GM12878 (cell line): ENCODE data around the gene OVOL3. TPM values are rescaled to one million over a fixed set of nuclear protein-coding genes. Genes with fewer than 3 reads are reported as not detected.
A peak's percentile ranks its signal among the peaks of the same experiment; 100 is the strongest.

Experiments used
- ATAC-seq: fragments of 200-7000 bp; cut with Tn5 transposase; 3 replicates; pipeline ENCODE4 v1.9.1; 2020; ENCODE audit warnings: mild to moderate bottlenecking, moderate library complexity
- BruUV-seq: library from RNA; stranded (reverse); fragments of 400-500 nt; replicated peaks from 2 replicates; lab custom pipeline; 2021; lab: Mats Ljungman, UMichigan
- CTCF ChIA-PET: fragments of 300-600 bp; sonication (Branson Sonifier 250); formaldehyde crosslinking; extraction: SDS; loops from one replicate; lab custom pipeline; 2021; ENCODE audit warnings: inconsistent platforms; lab: Yijun Ruan, JAX
- POLR2A ChIA-PET: fragments of 350-600 bp; formaldehyde crosslinking; extraction: SDS; loops from one replicate; lab custom pipeline; 2021; ENCODE audit warnings: inconsistent platforms; lab: Charles Lee
- RAD21 ChIA-PET: fragments of 300-600 bp; sonication (Branson Sonifier 250); formaldehyde crosslinking; loops from one replicate; lab custom pipeline; 2023; ENCODE audit warnings: antibody characterized with exemption; ENCODE audit not compliant: unreplicated experiment; lab: Charles Lee
- SMC1A ChIA-PET: fragments of 300-600 bp; sonication (Branson Sonifier 250); formaldehyde crosslinking; loops from one replicate; lab custom pipeline; 2023; ENCODE audit not compliant: unreplicated experiment, uncharacterized antibody; lab: Charles Lee
- DNase-seq: peaks from one replicate; pipeline ENCODE4 v3.0.0-alpha.2; 2011; ENCODE audit warnings: low read depth, low spot score
- FAIRE-seq: peaks from 3 replicates; lab custom pipeline; 2011; peaks lifted over from hg19 to GRCh38; lab: Jason Lieb, UNC
- H2AFZ ChIP-seq: 2 replicates; pipeline ENCODE4 v1.6.0; 2011; ENCODE audit warnings: low read depth, low read length, control low read depth; ENCODE audit not compliant: control insufficient read depth
- H3K27ac ChIP-seq: 2 replicates; pipeline ENCODE4 v1.5.1; 2011; ENCODE audit warnings: control low read depth; ENCODE audit not compliant: control insufficient read depth, insufficient read depth
- H3K27me3 ChIP-seq, 2 experiments: replicated peaks in 1 of 2; 2 replicates each; pipeline versions ENCODE4 v1.6.0 to v1.6.1; 2011; ENCODE audit warnings: low read length in 1 of 2; ENCODE audit not compliant: control insufficient read depth in 2 of 2, insufficient read depth in 2 of 2
- H3K36me3 ChIP-seq, 2 experiments: 2 replicates each; pipeline ENCODE4 v1.5.1; 2011; ENCODE audit warnings: low read length in 1 of 2; ENCODE audit not compliant: control insufficient read depth in 2 of 2, insufficient read depth in 2 of 2
- H3K4me1 ChIP-seq: 2 replicates; pipeline ENCODE4 v1.6.1; 2011; ENCODE audit warnings: mild to moderate bottlenecking, low read length, moderate library complexity, mixed read lengths; ENCODE audit not compliant: control insufficient read depth, insufficient read depth
- H3K4me2 ChIP-seq: 2 replicates; pipeline ENCODE4 v1.6.0; 2011; ENCODE audit warnings: control low read depth; ENCODE audit not compliant: control insufficient read depth, insufficient read depth
- H3K4me3 ChIP-seq: fragments of 200-600 bp; sonication (generic); 2 replicates; pipeline ENCODE4 v1.5.1; 2016
- H3K79me2 ChIP-seq: 2 replicates; pipeline ENCODE4 v1.6.0; 2011; ENCODE audit warnings: low read length; ENCODE audit not compliant: control insufficient read depth, insufficient read depth
- H3K9ac ChIP-seq: 2 replicates; pipeline ENCODE4 v1.8.0; 2011; ENCODE audit warnings: low read length, control low read depth, mixed read lengths; ENCODE audit not compliant: control insufficient read depth, insufficient read depth
- H3K9me3 ChIP-seq: replicated peaks from 3 replicates; pipeline ENCODE4 v1.5.1; 2011; ENCODE audit warnings: mild to moderate bottlenecking, low read length; ENCODE audit not compliant: control insufficient read depth, insufficient read depth
- H4K20me1 ChIP-seq: 2 replicates; pipeline ENCODE4 v1.6.0; 2011; ENCODE audit not compliant: control insufficient read depth, insufficient read depth
- CHD1 ChIP-seq: IDR thresholded peaks from 2 replicates; pipeline ENCODE4 v1.6.1; 2012; ENCODE audit warnings: low read depth, low read length, improper control_type of control experiment
- GATAD2B ChIP-seq: fragments of 450-650 bp; conservative IDR thresholded peaks from 2 replicates; pipeline ENCODE4 v1.6.1; 2017; ENCODE audit warnings: low read depth, mild to moderate bottlenecking, moderate library complexity
- MTA2 ChIP-seq: fragments of 450-650 bp; IDR thresholded peaks from 2 replicates; pipeline ENCODE4 v1.6.1; 2016; ENCODE audit warnings: low read depth, mild to moderate bottlenecking, moderate library complexity
- WGBS: methylation state at CpG from one replicate; pipeline ENCODE4 v1.1.6; 2016; ENCODE audit warnings: low lambda C conversion rate; ENCODE audit not compliant: insufficient replicate concordance, insufficient coverage; ENCODE audit errors: missing lambda C conversion rate; 5-methylcytosine and 5-hydroxymethylcytosine counted together
- in situ Hi-C: fragments of 300-500 bp; cut with MboI; formaldehyde crosslinking; loops from 9 replicates; pipeline ENCODE4 v1.14.3; 2018; ENCODE audit warnings: mixed read lengths
- intact Hi-C: fragments of 100-400 bp; cut with micrococcal nuclease; formaldehyde crosslinking; loops from one replicate; pipeline ENCODE4 v1.14.2; 2022; ENCODE audit not compliant: unreplicated experiment
- polyA plus RNA-seq, 11 experiments: library from polyadenylated mRNA; depleted of rRNA in 4 of 11; unstranded in 6 of 11; stranded (reverse) in 5 of 11; fragments of >200 nt; fragmentation: Nextera tagmentation in 4 of 11; fragmentation: Illumina TruSeq in 1 of 11; extraction: Ambion mirVana in 4 of 11; extraction: Trizol in 1 of 11; gene quantifications; 1 replicate in 1 of 11; 2 replicates in 10 of 11; pipeline versions ENCODE4 v1.2.1 to v1.2.3, GENCODE V29; 2011 to 2016; ENCODE audit warnings: inconsistent platforms in 2 of 11, missing spikeins in 2 of 11, low read depth in 1 of 11
- total RNA-seq, 4 experiments: library from RNA; depleted of rRNA in 3 of 4; stranded (reverse); fragments of >200 nt in 3 of 4; fragmentation: Illumina TruSeq in 1 of 4; extraction: Trizol in 1 of 4; gene quantifications; 2 replicates each; pipeline versions ENCODE4 v1.2.1 to v1.2.3, GENCODE V29; 2013 to 2021
- TF ChIP-seq, protein P1 (sequence below): IDR thresholded peaks from 2 replicates; pipeline ENCODE4 v1.6.1; 2012; ENCODE audit warnings: improper control_type of control experiment, low read depth, low read length; ENCODE audit not compliant: insufficient replicate concordance
- TF ChIP-seq, protein P2 (sequence below): IDR thresholded peaks from 2 replicates; pipeline ENCODE4 v1.6.1; 2011; ENCODE audit warnings: borderline replicate concordance, low read depth, mild to moderate bottlenecking, moderate library complexity, low read length; ENCODE audit not compliant: insufficient read depth, poor library complexity, severe bottlenecking
- TF ChIP-seq, protein P3 (sequence below): fragments of 450-650 bp; IDR thresholded peaks from 2 replicates; pipeline ENCODE4 v1.6.1; 2016; ENCODE audit warnings: mild to moderate bottlenecking, moderate library complexity, borderline replicate concordance

OVOL3 gene
- total and polyA plus RNA-seq, 10 of the 15 experiments (the other 5 are each of a cell fraction or from before 2014, with no cell fraction given) = 0.43 TPM; not detected in 9

DNA sequence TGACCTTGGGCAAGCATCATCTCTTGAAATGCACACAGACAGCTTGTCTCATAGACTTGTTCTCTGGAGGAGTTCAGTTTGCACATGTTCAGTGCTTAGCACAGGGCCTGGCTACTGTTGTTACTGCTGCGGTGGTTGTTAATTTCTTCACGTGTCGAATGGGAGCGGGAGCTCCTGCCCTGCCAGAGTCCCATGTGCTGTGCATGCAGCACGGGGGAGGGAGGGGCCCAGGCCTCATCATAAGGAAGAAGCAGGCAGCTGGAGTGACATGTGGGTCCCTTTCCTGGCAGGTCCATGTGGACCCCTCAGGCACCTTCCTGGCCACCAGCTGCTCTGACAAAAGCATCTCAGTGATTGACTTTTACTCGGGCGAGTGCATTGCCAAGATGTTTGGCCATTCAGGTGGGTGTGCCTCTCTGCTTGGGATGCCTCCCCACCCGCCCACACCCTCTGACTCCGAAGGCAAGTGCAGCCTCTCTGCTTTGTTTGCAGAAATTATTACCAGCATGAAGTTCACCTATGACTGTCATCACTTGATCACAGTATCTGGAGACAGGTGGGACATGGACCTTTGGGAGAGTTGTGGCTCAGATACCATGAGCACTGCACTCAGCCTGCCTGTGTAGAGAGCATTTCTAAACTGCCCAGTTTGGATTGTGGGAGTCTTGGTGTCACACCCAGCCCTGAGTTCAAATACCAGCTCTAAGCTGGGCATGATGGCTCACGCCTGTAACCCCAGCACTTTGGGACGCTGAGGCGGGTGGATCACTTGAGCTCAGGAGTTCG, 19.8 kb upstream of the OVOL3 start (continued):
- TF ChIP-seq, protein P1, sequence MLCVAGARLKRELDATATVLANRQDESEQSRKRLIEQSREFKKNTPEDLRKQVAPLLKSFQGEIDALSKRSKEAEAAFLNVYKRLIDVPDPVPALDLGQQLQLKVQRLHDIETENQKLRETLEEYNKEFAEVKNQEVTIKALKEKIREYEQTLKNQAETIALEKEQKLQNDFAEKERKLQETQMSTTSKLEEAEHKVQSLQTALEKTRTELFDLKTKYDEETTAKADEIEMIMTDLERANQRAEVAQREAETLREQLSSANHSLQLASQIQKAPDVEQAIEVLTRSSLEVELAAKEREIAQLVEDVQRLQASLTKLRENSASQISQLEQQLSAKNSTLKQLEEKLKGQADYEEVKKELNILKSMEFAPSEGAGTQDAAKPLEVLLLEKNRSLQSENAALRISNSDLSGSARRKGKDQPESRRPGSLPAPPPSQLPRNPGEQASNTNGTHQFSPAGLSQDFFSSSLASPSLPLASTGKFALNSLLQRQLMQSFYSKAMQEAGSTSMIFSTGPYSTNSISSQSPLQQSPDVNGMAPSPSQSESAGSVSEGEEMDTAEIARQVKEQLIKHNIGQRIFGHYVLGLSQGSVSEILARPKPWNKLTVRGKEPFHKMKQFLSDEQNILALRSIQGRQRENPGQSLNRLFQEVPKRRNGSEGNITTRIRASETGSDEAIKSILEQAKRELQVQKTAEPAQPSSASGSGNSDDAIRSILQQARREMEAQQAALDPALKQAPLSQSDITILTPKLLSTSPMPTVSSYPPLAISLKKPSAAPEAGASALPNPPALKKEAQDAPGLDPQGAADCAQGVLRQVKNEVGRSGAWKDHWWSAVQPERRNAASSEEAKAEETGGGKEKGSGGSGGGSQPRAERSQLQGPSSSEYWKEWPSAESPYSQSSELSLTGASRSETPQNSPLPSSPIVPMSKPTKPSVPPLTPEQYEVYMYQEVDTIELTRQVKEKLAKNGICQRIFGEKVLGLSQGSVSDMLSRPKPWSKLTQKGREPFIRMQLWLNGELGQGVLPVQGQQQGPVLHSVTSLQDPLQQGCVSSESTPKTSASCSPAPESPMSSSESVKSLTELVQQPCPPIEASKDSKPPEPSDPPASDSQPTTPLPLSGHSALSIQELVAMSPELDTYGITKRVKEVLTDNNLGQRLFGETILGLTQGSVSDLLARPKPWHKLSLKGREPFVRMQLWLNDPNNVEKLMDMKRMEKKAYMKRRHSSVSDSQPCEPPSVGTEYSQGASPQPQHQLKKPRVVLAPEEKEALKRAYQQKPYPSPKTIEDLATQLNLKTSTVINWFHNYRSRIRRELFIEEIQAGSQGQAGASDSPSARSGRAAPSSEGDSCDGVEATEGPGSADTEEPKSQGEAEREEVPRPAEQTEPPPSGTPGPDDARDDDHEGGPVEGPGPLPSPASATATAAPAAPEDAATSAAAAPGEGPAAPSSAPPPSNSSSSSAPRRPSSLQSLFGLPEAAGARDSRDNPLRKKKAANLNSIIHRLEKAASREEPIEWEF = no peak
- TF ChIP-seq MTA2 (no peak), GATAD2B (no peak)

DNA sequence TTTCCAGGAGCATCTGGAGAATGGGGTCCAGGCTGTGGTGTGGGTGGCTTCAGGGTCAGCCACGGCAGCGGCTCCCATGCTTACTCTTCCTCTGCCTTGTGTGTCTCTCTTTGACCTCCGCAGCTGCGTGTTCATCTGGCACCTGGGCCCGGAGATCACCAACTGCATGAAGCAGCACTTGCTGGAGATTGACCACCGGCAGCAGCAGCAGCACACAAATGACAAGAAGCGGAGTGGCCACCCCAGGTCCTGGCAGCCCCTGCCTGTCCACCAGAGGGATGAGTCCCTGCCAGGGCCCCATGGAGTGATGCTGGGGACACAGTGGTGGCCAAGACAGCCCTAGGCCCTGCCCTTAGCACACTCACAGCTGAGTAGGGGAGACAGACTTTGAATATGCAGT, 18.4 kb upstream of the OVOL3 start:
- POLR2A ChIA-PET = no interaction called here
- no TSS peak for BruUV-seq
- no peak; the same call in 2 of the 3 replicates for ATAC-seq
- TF ChIP-seq, protein P2, sequence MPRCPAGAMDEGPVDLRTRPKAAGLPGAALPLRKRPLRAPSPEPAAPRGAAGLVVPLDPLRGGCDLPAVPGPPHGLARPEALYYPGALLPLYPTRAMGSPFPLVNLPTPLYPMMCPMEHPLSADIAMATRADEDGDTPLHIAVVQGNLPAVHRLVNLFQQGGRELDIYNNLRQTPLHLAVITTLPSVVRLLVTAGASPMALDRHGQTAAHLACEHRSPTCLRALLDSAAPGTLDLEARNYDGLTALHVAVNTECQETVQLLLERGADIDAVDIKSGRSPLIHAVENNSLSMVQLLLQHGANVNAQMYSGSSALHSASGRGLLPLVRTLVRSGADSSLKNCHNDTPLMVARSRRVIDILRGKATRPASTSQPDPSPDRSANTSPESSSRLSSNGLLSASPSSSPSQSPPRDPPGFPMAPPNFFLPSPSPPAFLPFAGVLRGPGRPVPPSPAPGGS = no peak
- no peak for TF ChIP-seq CHD1
- TF ChIP-seq, protein P3, sequence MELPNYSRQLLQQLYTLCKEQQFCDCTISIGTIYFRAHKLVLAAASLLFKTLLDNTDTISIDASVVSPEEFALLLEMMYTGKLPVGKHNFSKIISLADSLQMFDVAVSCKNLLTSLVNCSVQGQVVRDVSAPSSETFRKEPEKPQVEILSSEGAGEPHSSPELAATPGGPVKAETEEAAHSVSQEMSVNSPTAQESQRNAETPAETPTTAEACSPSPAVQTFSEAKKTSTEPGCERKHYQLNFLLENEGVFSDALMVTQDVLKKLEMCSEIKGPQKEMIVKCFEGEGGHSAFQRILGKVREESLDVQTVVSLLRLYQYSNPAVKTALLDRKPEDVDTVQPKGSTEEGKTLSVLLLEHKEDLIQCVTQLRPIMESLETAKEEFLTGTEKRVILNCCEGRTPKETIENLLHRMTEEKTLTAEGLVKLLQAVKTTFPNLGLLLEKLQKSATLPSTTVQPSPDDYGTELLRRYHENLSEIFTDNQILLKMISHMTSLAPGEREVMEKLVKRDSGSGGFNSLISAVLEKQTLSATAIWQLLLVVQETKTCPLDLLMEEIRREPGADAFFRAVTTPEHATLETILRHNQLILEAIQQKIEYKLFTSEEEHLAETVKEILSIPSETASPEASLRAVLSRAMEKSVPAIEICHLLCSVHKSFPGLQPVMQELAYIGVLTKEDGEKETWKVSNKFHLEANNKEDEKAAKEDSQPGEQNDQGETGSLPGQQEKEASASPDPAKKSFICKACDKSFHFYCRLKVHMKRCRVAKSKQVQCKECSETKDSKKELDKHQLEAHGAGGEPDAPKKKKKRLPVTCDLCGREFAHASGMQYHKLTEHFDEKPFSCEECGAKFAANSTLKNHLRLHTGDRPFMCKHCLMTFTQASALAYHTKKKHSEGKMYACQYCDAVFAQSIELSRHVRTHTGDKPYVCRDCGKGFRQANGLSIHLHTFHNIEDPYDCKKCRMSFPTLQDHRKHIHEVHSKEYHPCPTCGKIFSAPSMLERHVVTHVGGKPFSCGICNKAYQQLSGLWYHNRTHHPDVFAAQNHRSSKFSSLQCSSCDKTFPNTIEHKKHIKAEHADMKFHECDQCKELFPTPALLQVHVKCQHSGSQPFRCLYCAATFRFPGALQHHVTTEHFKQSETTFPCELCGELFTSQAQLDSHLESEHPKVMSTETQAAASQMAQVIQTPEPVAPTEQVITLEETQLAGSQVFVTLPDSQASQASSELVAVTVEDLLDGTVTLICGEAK = 0 out of 2 replicates have a peak, but pooled peaks have one; percentile 20
- SMC1A ChIA-PET = no interaction called here
- 90% methylated on average over 6 of the region's 7 CpGs for whole genome bisulfite sequencing
- peak overlapping the region; percentile 38; the same call in 1 of the 2 replicates for H3K4me2 ChIP-seq
- no peaks in the 10 kb centered on the region for H3K79me2 ChIP-seq
- in situ Hi-C loops = no loop called here
- H3K9ac ChIP-seq = no peak overlapping the region
- no peak overlapping the region for H3K4me3 ChIP-seq
- no peaks in the 10 kb centered on the region for H3K27me3 ChIP-seq
- H3K4me1 ChIP-seq = peaks cover 13% of the 10 kb centered on the region
- no peak overlapping the region for H2AFZ ChIP-seq
- H4K20me1 ChIP-seq = no peaks in the 10 kb centered on the region
- RAD21 ChIA-PET = no interaction called here
- no peak for DNase-seq
- peaks cover 4 to 32% of the 10 kb centered on the region in 2 experiments for H3K36me3 ChIP-seq
- CTCF ChIA-PET = no interaction called here
- no peaks in the 10 kb centered on the region for H3K9me3 ChIP-seq
- no peak overlapping the region for H3K27ac ChIP-seq
- intact Hi-C loops = no loop called here
- FAIRE-seq = no peak
